Gastrocnemius medialis (tissue), 4 donors: ENCODE measurements around the gene ADAM11.

ENCODE experiments used
- CTCF ChIP-seq, 5 experiments: fragments of 450-650 bp in 3 of 5; fragments of 200-600 bp in 2 of 5; sonication (generic) in 2 of 5; IDR thresholded peaks in 4 of 5; conservative IDR thresholded peaks in 1 of 5; 1 replicate in 4 of 5; 2 replicates in 1 of 5; pipeline ENCODE4 v1.5.1; 2016 to 2019; ENCODE audit warnings: antibody characterized with exemption in 5 of 5, mild to moderate bottlenecking in 3 of 5, moderate library complexity in 3 of 5
- POLR2A ChIP-seq, 2 donors: fragments of 450-650 bp; IDR thresholded peaks; one replicate each; pipeline ENCODE4 v1.6.1; 2017; ENCODE audit warnings: antibody characterized with exemption in 2 of 2, mild to moderate bottlenecking in 2 of 2, moderate library complexity in 2 of 2

GRCh38 chr17:44776628-44777393 lies 18.0 kb downstream of the ADAM11 start:
- no peak for TF ChIP-seq POLR2A (IDR thresholded peaks at IDR 0.05)
- TF ChIP-seq CTCF (IDR thresholded peaks at IDR 0.05 in 4 of 5, conservative IDR thresholded peaks at IDR 0.05 in 1 of 5): no peak
